SK-N-MC (cell line): ENCODE results near the gene MICOS13.

Experiments used
- EZH2 ChIP-seq: fragments of 200-600 bp; sonication (generic); IDR thresholded peaks from one replicate; pipeline ENCODE4 v1.6.1; 2017; ENCODE audit warnings: antibody characterized with exemption
- POLR2AphosphoS5 ChIP-seq: IDR thresholded peaks from 2 replicates; pipeline ENCODE4 v1.6.1; 2012; ENCODE audit warnings: mild to moderate bottlenecking, low read depth, low read length, borderline replicate concordance

DNA sequence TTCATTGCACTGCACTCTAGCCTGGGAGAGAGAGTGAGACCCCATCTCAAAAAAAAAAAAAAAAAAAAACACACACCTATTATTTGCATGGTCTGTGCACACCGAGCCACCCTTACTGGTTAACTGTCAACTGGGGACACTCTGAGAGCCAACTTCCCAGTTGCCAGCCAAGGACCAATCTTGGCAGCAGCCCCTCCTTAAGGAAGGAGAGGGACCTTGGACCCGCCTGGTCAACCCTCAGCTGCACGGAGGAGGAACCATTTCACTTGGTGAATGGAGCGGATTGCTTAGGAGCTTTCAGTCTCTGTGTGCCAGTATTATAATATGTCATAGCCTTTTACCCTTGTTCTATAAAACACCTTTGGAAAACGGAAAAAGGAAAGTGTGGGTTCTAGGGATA lies 24.9 kb downstream of the MICOS13 start:
- no peak for TF ChIP-seq EZH2
- no peak for TF ChIP-seq POLR2AphosphoS5
